Mammary microvascular endothelial cell (primary cell): Measurements from ENCODE around the gene CCNB1IP1. TPM values are rescaled to one million over a fixed set of nuclear protein-coding genes. Genes with fewer than 3 reads are reported as not detected.

ENCODE experiments used
- total RNA-seq: library from RNA; depleted of rRNA; stranded (reverse); fragments of >200 nt; gene quantifications from 2 replicates; pipeline ENCODE4 v1.2.3, GENCODE V29; 2015

The CCNB1IP1 gene, protein sequence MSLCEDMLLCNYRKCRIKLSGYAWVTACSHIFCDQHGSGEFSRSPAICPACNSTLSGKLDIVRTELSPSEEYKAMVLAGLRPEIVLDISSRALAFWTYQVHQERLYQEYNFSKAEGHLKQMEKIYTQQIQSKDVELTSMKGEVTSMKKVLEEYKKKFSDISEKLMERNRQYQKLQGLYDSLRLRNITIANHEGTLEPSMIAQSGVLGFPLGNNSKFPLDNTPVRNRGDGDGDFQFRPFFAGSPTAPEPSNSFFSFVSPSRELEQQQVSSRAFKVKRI
- 24.1 and 27.8 TPM in 2 replicates for total RNA-seq

DNA sequence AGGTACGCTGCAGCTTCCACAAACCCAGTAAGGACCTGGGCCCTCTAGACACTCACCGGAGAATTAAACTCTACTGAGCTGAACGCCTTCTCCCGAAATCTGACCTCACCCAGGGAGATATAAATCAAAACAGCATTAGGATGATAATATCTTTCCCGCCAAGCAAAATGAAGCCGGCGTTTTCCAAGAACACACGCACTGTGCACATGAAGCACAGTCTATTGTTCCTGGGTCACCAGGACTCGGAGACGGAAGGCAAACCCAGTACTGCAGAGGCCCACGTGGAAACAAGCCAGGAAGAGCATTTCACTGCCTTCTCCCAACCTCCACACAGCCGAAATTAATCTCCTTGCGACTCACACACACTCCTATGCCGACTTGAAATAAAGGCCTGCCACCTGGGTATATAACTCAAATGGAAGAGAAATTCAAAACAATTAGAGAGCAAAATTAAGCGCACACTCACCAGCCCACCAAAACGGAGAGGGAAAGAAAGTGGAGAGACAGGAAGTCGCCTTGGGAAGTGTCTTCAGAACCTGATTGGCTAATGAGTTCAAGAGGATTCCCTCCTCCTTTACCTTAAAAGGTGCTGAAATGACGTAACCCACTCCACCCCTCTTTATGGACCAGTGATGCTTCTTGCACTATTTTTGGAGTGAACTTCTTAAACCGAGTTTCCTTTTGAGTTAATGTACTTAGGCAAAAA lies at the start of gene CCNB1IP1:
TSS of gene CCNB1IP1 (minus strand) at position 492 of the 706 bp plus-strand sequence. CDS start 16,756 bp downstream, outside the sequence.

DNA sequence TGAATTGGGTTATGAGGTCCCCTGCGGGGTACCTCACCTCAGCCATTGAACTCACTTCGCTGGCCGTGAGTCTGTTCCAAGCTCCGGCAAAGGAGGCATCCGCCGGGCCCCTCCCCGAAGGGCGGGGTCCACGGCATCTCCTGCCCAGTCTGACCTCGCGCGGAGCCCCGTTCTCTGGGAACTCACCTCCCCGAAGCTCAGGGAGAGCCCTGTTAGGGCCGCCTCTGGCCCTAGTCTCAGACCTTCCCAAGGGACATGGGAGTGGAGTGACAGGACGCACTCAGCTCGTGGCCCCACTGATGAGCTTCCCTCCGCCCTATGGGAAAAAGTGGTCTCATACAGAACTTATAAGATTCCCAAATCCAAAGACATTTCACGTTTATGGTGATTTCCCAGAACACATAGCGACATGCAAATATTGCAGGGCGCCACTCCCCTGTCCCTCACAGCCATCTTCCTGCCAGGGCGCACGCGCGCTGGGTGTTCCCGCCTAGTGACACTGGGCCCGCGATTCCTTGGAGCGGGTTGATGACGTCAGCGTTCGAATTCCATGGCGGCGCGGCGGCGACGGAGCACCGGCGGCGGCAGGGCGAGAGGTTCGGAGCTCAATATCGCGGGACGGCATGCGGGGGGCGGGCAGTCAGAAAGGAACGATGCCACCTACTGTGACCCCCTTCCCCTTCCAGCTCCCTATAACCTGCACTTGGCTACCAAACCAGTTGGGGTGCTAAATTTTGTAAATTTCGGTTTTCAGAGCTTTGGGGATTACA lies 10.2 kb upstream of the CCNB1IP1 start, which contains the start of gene PARP2:
TSS of gene PARP2 (plus strand) at position 544 of the 770 bp plus-strand sequence. CDS start at position 551, 7 bp downstream.

DNA sequence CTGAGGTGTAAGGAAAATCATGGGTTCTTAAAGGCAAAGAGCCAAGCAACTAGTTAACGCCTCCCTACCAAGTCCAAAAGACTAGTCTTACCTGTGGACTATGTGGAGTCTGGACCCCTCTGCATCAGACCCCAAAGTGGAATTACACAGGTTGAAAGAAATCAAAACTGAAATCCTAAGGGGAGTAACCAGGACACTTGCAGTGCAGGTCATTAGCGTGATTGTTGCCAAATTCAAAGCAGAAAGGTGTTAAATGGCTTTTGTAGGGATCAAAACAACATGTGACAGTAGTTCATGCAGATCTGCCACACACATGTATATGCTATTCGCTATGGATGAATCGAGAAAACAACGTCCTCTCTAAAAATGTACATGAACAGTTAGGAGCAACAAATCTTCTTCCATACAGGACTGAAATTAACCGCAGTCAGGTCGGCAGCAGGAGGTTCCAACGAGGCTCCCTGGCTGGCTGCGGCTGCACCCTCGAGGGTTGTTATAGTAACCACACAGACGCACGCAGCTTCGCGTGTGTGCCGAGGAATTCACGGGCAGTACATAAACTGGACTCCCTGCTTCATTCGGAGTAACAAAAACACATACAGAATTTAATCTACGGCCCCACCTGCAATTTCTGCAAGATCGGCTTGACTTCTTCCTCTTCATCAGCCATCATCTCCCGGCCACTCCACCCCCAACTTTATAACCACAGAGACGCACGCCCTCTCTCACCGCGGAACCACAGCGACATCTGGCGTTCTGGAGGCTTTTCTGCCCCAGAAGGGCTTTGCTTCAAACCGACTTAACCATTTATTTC lies 27.6 kb downstream of the CCNB1IP1 start, which contains the start of gene TTC5:
TSS of gene TTC5 (minus strand) at position 687 of the 814 bp plus-strand sequence. CDS start at position 673, 14 bp downstream.

Other genes with a start within 250 kb of the CCNB1IP1 start
- gene OR4K17, start 222.5 kb downstream of the CCNB1IP1 start, total RNA-seq = not detected in 2 replicates
- not detected in 2 replicates for gene OR4N5, start 194.5 kb downstream of the CCNB1IP1 start, total RNA-seq
- not detected in 2 replicates for gene OR11G2, start 142.4 kb downstream of the CCNB1IP1 start, total RNA-seq
- not detected in 2 replicates for gene OR11H6, start 109.6 kb downstream of the CCNB1IP1 start, total RNA-seq
- gene OR11H7, start 104.3 kb downstream of the CCNB1IP1 start, total RNA-seq = not detected in 2 replicates
- not detected in 2 replicates for gene OR11H4, start 94.0 kb downstream of the CCNB1IP1 start, total RNA-seq
- 12.7 and 13.7 TPM in 2 replicates for gene TTC5, start 27.3 kb downstream of the CCNB1IP1 start, total RNA-seq
- gene PARP2, start 10.4 kb upstream of the CCNB1IP1 start, total RNA-seq = 15.0 and 17.6 TPM in 2 replicates
- 16.3 and 20.3 TPM in 2 replicates for gene TEP1, start 80.2 kb upstream of the CCNB1IP1 start, total RNA-seq
- gene KLHL33, start 102.9 kb upstream of the CCNB1IP1 start, total RNA-seq = 0.34 TPM in 1 of 2 replicates, not detected in the other
- 44.6 and 61.5 TPM in 2 replicates for gene OSGEP, start 121.5 kb upstream of the CCNB1IP1 start, total RNA-seq
- gene APEX1, start 121.9 kb upstream of the CCNB1IP1 start, total RNA-seq = 157 and 174 TPM in 2 replicates
- 13.5 and 16.1 TPM in 2 replicates for gene PIP4P1, start 128.2 kb upstream of the CCNB1IP1 start, total RNA-seq
- 214 and 216 TPM in 2 replicates for gene PNP, start 136.1 kb upstream of the CCNB1IP1 start, total RNA-seq
- not detected in 2 replicates for gene RNASE10, start 172.3 kb upstream of the CCNB1IP1 start, total RNA-seq
- gene RNASE9, start 227.8 kb upstream of the CCNB1IP1 start, total RNA-seq = not detected in 2 replicates